CD4-positive, alpha-beta T cell (primary cell): Measurements from ENCODE around the gene ST6GALNAC3. TPM values are rescaled to one million over a fixed set of nuclear protein-coding genes. Genes with fewer than 3 reads are reported as not detected.

Experiments
- ATAC-seq: fragments of 200-7000 bp; cut with Tn5 transposase; one replicate; pipeline ENCODE4 v1.10.0; 2022; ENCODE audit warnings: mild to moderate bottlenecking; ENCODE audit not compliant: poor library complexity
- CTCF ChIA-PET: fragments of 350-600 bp; sonication (Branson Sonifier 250); formaldehyde crosslinking; loops from one replicate; lab custom pipeline; 2021; ENCODE audit warnings: antibody characterized with exemption, inconsistent platforms; lab: Charles Lee
- POLR2A ChIA-PET: fragments of 350-600 bp; sonication (Branson Sonifier 250); formaldehyde crosslinking; loops from one replicate; lab custom pipeline; 2021; ENCODE audit warnings: antibody characterized with exemption, inconsistent platforms; lab: Charles Lee
- DNase-seq, 14 experiments: peaks; one replicate each; pipeline ENCODE4 v3.0.0-alpha.2; 2013 to 2020; ENCODE audit warnings: mixed read lengths in 2 of 14
- H3K27ac ChIP-seq, 2 donors: one replicate each; pipeline versions ENCODE4 v1.5.1 to v1.7.0; 2013; ENCODE audit warnings: low read length in 2 of 2, low read depth in 1 of 2, mild to moderate bottlenecking in 1 of 2
- H3K27me3 ChIP-seq, 2 experiments: 1 replicate in 1 of 2; 2 replicates in 1 of 2; pipeline versions ENCODE4 v1.6.1 to v1.7.0; 2013; ENCODE audit warnings: low read length in 2 of 2, control low read depth in 1 of 2, mild to moderate bottlenecking in 1 of 2, moderate library complexity in 1 of 2; ENCODE audit not compliant: insufficient read depth in 2 of 2, control insufficient read depth in 1 of 2
- H3K36me3 ChIP-seq: one replicate; pipeline ENCODE4 v1.6.1; 2013; ENCODE audit warnings: low read length, control low read depth; ENCODE audit not compliant: insufficient read depth
- H3K4me1 ChIP-seq: one replicate; pipeline ENCODE4 v1.6.1; 2013; ENCODE audit warnings: low read length, control low read depth; ENCODE audit not compliant: insufficient read depth
- H3K4me3 ChIP-seq: one replicate; pipeline ENCODE4 v1.5.1; 2013; ENCODE audit warnings: mild to moderate bottlenecking, low read length, moderate library complexity
- H3K9me3 ChIP-seq, 2 experiments: 1 replicate in 1 of 2; 2 replicates in 1 of 2; pipeline versions ENCODE4 v1.6.1 to v1.7.0; 2013; ENCODE audit warnings: low read length in 2 of 2, mild to moderate bottlenecking in 2 of 2, control low read depth in 1 of 2, moderate library complexity in 1 of 2; ENCODE audit not compliant: control insufficient read depth in 1 of 2, insufficient read depth in 1 of 2
- H3K27ac Mint-ChIP-seq: one replicate; pipeline ENCODE4 v1.8.0; 2020; ENCODE audit warnings: mixed read lengths
- H3K27me3 Mint-ChIP-seq: one replicate; pipeline ENCODE4 v1.8.0; 2021; ENCODE audit warnings: mixed read lengths
- H3K36me3 Mint-ChIP-seq: one replicate; pipeline ENCODE4 v1.8.0; 2021; ENCODE audit warnings: low read depth, mixed read lengths
- H3K4me1 Mint-ChIP-seq: one replicate; pipeline ENCODE4 v1.8.0; 2021; ENCODE audit warnings: low read depth, mixed read lengths
- H3K4me3 Mint-ChIP-seq: one replicate; pipeline ENCODE4 v1.8.0; 2020; ENCODE audit warnings: mild to moderate bottlenecking, mixed read lengths
- H3K9me3 Mint-ChIP-seq: one replicate; pipeline ENCODE4 v1.8.0; 2020; ENCODE audit warnings: mixed read lengths
- CTCF ChIP-seq: fragments of 200-600 bp; IDR thresholded peaks from one replicate; pipeline ENCODE4 v1.8.0; 2022; ENCODE audit warnings: antibody characterized with exemption, mild to moderate bottlenecking
- intact Hi-C, 2 experiments: fragments of 100-400 bp; cut with DNase I in 1 of 2; cut with micrococcal nuclease in 1 of 2; formaldehyde crosslinking; loops; one replicate each; pipeline versions ENCODE4 v1.15.1 to v1.9.0; 2023 to 2025; cut with DNase I, micrococcal nuclease
- total RNA-seq, 174 experiments: library from RNA in 2 of 174; stranded (reverse) in 2 of 174; gene quantifications; one replicate each; pipeline ENCODE4 v1.2.3 and lab custom pipeline; 2021 to 2026

ST6GALNAC3 gene
- total RNA-seq, 2 experiments from 2014 or later, result 0.77 to 1.3 TPM

DNA sequence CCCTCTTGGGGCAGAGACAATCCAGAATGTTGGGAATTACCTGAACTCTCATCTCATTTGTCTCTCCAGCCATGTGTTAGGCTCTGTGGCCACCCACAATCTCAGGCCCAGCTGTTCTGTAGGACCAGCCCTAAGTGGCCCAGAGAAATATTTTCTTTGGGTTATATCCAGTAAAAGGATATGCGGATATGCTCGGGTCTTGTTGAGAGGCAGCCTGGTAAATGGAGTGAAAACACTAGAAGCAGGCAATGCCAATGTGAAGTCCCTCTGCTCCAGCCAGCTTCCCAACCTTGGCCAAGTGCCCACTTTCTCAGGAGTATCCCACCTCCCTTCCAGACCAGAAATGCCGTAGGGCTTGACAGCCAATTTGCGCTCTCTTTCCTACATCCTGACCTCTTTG, 192.2 kb downstream of the ST6GALNAC3 start:
- peak overlapping the region; percentile 77 for H3K27ac Mint-ChIP-seq
- H3K27me3 Mint-ChIP-seq, result no peaks in the 10 kb centered on the region
- no peaks in the 10 kb centered on the region for H3K9me3 Mint-ChIP-seq
- TF ChIP-seq CTCF, result no peak
- H3K36me3 Mint-ChIP-seq, result no peaks in the 10 kb centered on the region
- peaks cover 84% of the 10 kb centered on the region for H3K4me1 Mint-ChIP-seq
- intact Hi-C loops, result loop anchor here in 1 of 2 experiments (2.0 to 5.0 kb wide), 2 partner anchors 18 to 36 kb away; no protein-coding TSS in a partner anchor
- Histone ChIP-seq H3K27me3 (no peaks in the 10 kb centered on the region), H3K9me3 (no peaks in the 10 kb centered on the region), H3K36me3 (no peaks in the 10 kb centered on the region), H3K27ac (no peak overlapping the region), H3K4me3 (no peak overlapping the region), H3K4me1 (peaks cover 40% of the 10 kb centered on the region)
- ChIA-PET POLR2A (interaction anchor here (1.9 to 2.3 kb wide), 2 partner anchors 9 to 28 kb away, joined by 10 to 16 read pairs; no protein-coding TSS in a partner anchor), CTCF (no interaction called here)
- no peak overlapping the region for H3K4me3 Mint-ChIP-seq
- ATAC-seq, result no peak
- no peak for DNase-seq

- H3K27me3 Mint-ChIP-seq, result no peaks in the 10 kb centered on the region
- H3K9me3 Mint-ChIP-seq, result no peaks in the 10 kb centered on the region
- CTCF ChIA-PET, result no interaction called here
- H3K9me3 ChIP-seq, result no peaks in the 10 kb centered on the region
- DNase-seq (peak in 3 of 14 experiments; percentile 54 to 78 (median 57)), ATAC-seq (peak; percentile 92)
- no peaks in the 10 kb centered on the region for H3K36me3 ChIP-seq
- H3K27ac ChIP-seq, result no peak overlapping the region
- TF ChIP-seq CTCF, result no peak
- peak overlapping the region; percentile 77 for H3K27ac Mint-ChIP-seq
- no peaks in the 10 kb centered on the region for H3K27me3 ChIP-seq
- H3K4me1 Mint-ChIP-seq, result peaks cover 76% of the 10 kb centered on the region
- intact Hi-C loops, result loop anchor here in 1 of 2 experiments (2.0 to 5.0 kb wide), 2 partner anchors 17 to 35 kb away; no protein-coding TSS in a partner anchor
- no peak overlapping the region for H3K4me3 ChIP-seq
- H3K4me3 Mint-ChIP-seq, result peak overlapping the region; percentile 62
- H3K4me1 ChIP-seq, result peaks cover 40% of the 10 kb centered on the region
- H3K36me3 Mint-ChIP-seq, result no peaks in the 10 kb centered on the region
- POLR2A ChIA-PET, result interaction anchor here (0.6 to 2.3 kb wide), 10 partner anchors 10 to 1711 kb away, joined by 3 to 16 read pairs (median 4); partner anchors contain the start of genes FUBP1 and MIGA1
These were observed 193.1 kb downstream of the ST6GALNAC3 start for GRCh38 chr1:76267631-76268030.

DNA sequence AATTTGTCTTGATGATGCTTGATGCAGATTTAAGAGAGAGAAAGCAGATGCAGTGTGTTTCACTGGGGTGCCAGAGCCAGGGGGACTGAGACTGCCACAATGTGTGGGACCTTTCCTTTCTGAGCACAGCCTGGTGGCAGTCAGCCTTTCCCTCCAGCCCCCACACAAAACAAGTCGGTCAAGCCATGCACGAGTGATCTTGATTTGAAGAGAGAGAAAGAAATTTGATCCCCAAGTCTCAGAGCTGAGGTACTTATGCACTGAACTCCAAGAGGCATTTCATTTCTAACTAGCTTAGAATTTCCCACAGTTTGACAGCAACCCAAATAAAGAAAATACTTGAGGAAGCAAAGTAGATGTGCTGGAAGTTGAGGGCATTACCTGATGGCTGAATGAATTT, 193.8 kb downstream of the ST6GALNAC3 start:
- peak overlapping the region; percentile 77 for H3K27ac Mint-ChIP-seq
- H3K9me3 Mint-ChIP-seq, result no peaks in the 10 kb centered on the region
- no peaks in the 10 kb centered on the region for H3K36me3 Mint-ChIP-seq
- intact Hi-C loops, result loop anchor here in 1 of 2 experiments (5.0 kb wide), 1 partner anchor 34 kb away; no protein-coding TSS in a partner anchor
- DNase-seq (no peak), ATAC-seq (no peak)
- H3K4me3 Mint-ChIP-seq, result peak overlapping the region; percentile 62
- H3K27ac ChIP-seq, result no peak overlapping the region
- H3K27me3 Mint-ChIP-seq, result no peaks in the 10 kb centered on the region
- peaks cover 40% of the 10 kb centered on the region for H3K4me1 ChIP-seq
- H3K4me3 ChIP-seq, result no peak overlapping the region
- no peaks in the 10 kb centered on the region for H3K27me3 ChIP-seq
- H3K36me3 ChIP-seq, result no peaks in the 10 kb centered on the region
- no peak for TF ChIP-seq CTCF
- ChIA-PET CTCF (no interaction called here), POLR2A (interaction anchor here (1.1 to 2.3 kb wide), 6 partner anchors 11 to 1710 kb away, joined by 3 to 16 read pairs (median 5); partner anchors contain the start of gene FUBP1)
- H3K4me1 Mint-ChIP-seq, result peaks cover 75% of the 10 kb centered on the region
- H3K9me3 ChIP-seq, result no peaks in the 10 kb centered on the region
